GM12878 (cell line): ENCODE data around the gene SCAF8. TPM values are rescaled to one million over a fixed set of nuclear protein-coding genes. Genes with fewer than 3 reads are reported as not detected.

ENCODE experiments used
- ATAC-seq: fragments of 200-7000 bp; cut with Tn5 transposase; 3 replicates; pipeline ENCODE4 v1.9.1; 2020; ENCODE audit warnings: mild to moderate bottlenecking, moderate library complexity
- BruUV-seq: library from RNA; stranded (reverse); fragments of 400-500 nt; replicated peaks from 2 replicates; lab custom pipeline; 2021; lab: Mats Ljungman, UMichigan
- CTCF ChIA-PET: fragments of 300-600 bp; sonication (Branson Sonifier 250); formaldehyde crosslinking; extraction: SDS; loops from one replicate; lab custom pipeline; 2021; ENCODE audit warnings: inconsistent platforms; lab: Yijun Ruan, JAX
- POLR2A ChIA-PET: fragments of 350-600 bp; formaldehyde crosslinking; extraction: SDS; loops from one replicate; lab custom pipeline; 2021; ENCODE audit warnings: inconsistent platforms; lab: Charles Lee
- RAD21 ChIA-PET: fragments of 300-600 bp; sonication (Branson Sonifier 250); formaldehyde crosslinking; loops from one replicate; lab custom pipeline; 2023; ENCODE audit warnings: antibody characterized with exemption; ENCODE audit not compliant: unreplicated experiment; lab: Charles Lee
- SMC1A ChIA-PET: fragments of 300-600 bp; sonication (Branson Sonifier 250); formaldehyde crosslinking; loops from one replicate; lab custom pipeline; 2023; ENCODE audit not compliant: unreplicated experiment, uncharacterized antibody; lab: Charles Lee
- DNase-seq: peaks from one replicate; pipeline ENCODE4 v3.0.0-alpha.2; 2011; ENCODE audit warnings: low read depth, low spot score
- FAIRE-seq: peaks from 3 replicates; lab custom pipeline; 2011; peaks lifted over from hg19 to GRCh38; lab: Jason Lieb, UNC
- H2AFZ ChIP-seq: 2 replicates; pipeline ENCODE4 v1.6.0; 2011; ENCODE audit warnings: low read depth, low read length, control low read depth; ENCODE audit not compliant: control insufficient read depth
- H3K27ac ChIP-seq: 2 replicates; pipeline ENCODE4 v1.5.1; 2011; ENCODE audit warnings: control low read depth; ENCODE audit not compliant: control insufficient read depth, insufficient read depth
- H3K27me3 ChIP-seq, 2 experiments: replicated peaks in 1 of 2; 2 replicates each; pipeline versions ENCODE4 v1.6.0 to v1.6.1; 2011; ENCODE audit warnings: low read length in 1 of 2; ENCODE audit not compliant: control insufficient read depth in 2 of 2, insufficient read depth in 2 of 2
- H3K36me3 ChIP-seq, 2 experiments: 2 replicates each; pipeline ENCODE4 v1.5.1; 2011; ENCODE audit warnings: low read length in 1 of 2; ENCODE audit not compliant: control insufficient read depth in 2 of 2, insufficient read depth in 2 of 2
- H3K4me1 ChIP-seq: 2 replicates; pipeline ENCODE4 v1.6.1; 2011; ENCODE audit warnings: mild to moderate bottlenecking, low read length, moderate library complexity, mixed read lengths; ENCODE audit not compliant: control insufficient read depth, insufficient read depth
- H3K4me2 ChIP-seq: 2 replicates; pipeline ENCODE4 v1.6.0; 2011; ENCODE audit warnings: control low read depth; ENCODE audit not compliant: control insufficient read depth, insufficient read depth
- H3K4me3 ChIP-seq: fragments of 200-600 bp; sonication (generic); 2 replicates; pipeline ENCODE4 v1.5.1; 2016
- H3K79me2 ChIP-seq: 2 replicates; pipeline ENCODE4 v1.6.0; 2011; ENCODE audit warnings: low read length; ENCODE audit not compliant: control insufficient read depth, insufficient read depth
- H3K9ac ChIP-seq: 2 replicates; pipeline ENCODE4 v1.8.0; 2011; ENCODE audit warnings: low read length, control low read depth, mixed read lengths; ENCODE audit not compliant: control insufficient read depth, insufficient read depth
- H3K9me3 ChIP-seq: replicated peaks from 3 replicates; pipeline ENCODE4 v1.5.1; 2011; ENCODE audit warnings: mild to moderate bottlenecking, low read length; ENCODE audit not compliant: control insufficient read depth, insufficient read depth
- H4K20me1 ChIP-seq: 2 replicates; pipeline ENCODE4 v1.6.0; 2011; ENCODE audit not compliant: control insufficient read depth, insufficient read depth
- BCLAF1 ChIP-seq: fragments of 450-650 bp; IDR thresholded peaks from 2 replicates; pipeline ENCODE4 v1.6.1; 2017; ENCODE audit warnings: antibody characterized with exemption, mild to moderate bottlenecking, moderate library complexity
- CHD1 ChIP-seq: IDR thresholded peaks from 2 replicates; pipeline ENCODE4 v1.6.1; 2012; ENCODE audit warnings: low read depth, low read length, improper control_type of control experiment
- E2F4 ChIP-seq: IDR thresholded peaks from 2 replicates; pipeline ENCODE4 v1.6.1; 2012; ENCODE audit warnings: low read depth, low read length, improper control_type of control experiment
- HCFC1 ChIP-seq: fragments of 150-350 bp; IDR thresholded peaks from 2 replicates; pipeline ENCODE4 v1.6.1; 2014; ENCODE audit warnings: low read length
- IKZF2 ChIP-seq, 2 experiments: fragments of 450-650 bp; IDR thresholded peaks; 2 replicates each; pipeline ENCODE4 v1.6.1; 2017; ENCODE audit warnings: mild to moderate bottlenecking in 2 of 2, moderate library complexity in 2 of 2
- KAT2A ChIP-seq: conservative IDR thresholded peaks from 2 replicates; pipeline ENCODE4 v1.6.1; 2011; ENCODE audit warnings: low read depth, low read length; ENCODE audit not compliant: control insufficient read depth
- NR2C2 ChIP-seq: IDR thresholded peaks from 2 replicates; pipeline ENCODE4 v1.6.1; 2011; ENCODE audit warnings: borderline replicate concordance, low read depth; ENCODE audit not compliant: control insufficient read depth, insufficient read length
- PBX3 ChIP-seq: IDR thresholded peaks from 2 replicates; pipeline ENCODE4 v1.6.1; 2011; ENCODE audit warnings: mild to moderate bottlenecking, low read depth, low read length, moderate library complexity; ENCODE audit not compliant: insufficient replicate concordance
- RAD21 ChIP-seq: IDR thresholded peaks from 2 replicates; pipeline ENCODE4 v1.6.1; 2011; ENCODE audit warnings: mild to moderate bottlenecking, low read depth, low read length, moderate library complexity; ENCODE audit not compliant: insufficient read depth
- SMARCA5 ChIP-seq: fragments of 450-650 bp; IDR thresholded peaks from 2 replicates; pipeline ENCODE4 v1.6.1; 2017; ENCODE audit warnings: mild to moderate bottlenecking
- SREBF1 ChIP-seq: IDR thresholded peaks from 2 replicates; pipeline ENCODE4 v1.6.1; 2012; ENCODE audit warnings: mild to moderate bottlenecking, low read length
- ZNF274 ChIP-seq: IDR thresholded peaks from one replicate; pipeline ENCODE4 v1.8.0; 2011; ENCODE audit not compliant: insufficient read length, insufficient read depth
- ZNF687 ChIP-seq: fragments of 450-650 bp; IDR thresholded peaks from 2 replicates; pipeline ENCODE4 v1.6.1; 2017; ENCODE audit warnings: mild to moderate bottlenecking, moderate library complexity
- WGBS: methylation state at CpG from one replicate; pipeline ENCODE4 v1.1.6; 2016; ENCODE audit warnings: low lambda C conversion rate; ENCODE audit not compliant: insufficient replicate concordance, insufficient coverage; ENCODE audit errors: missing lambda C conversion rate; 5-methylcytosine and 5-hydroxymethylcytosine counted together
- in situ Hi-C: fragments of 300-500 bp; cut with MboI; formaldehyde crosslinking; loops from 9 replicates; pipeline ENCODE4 v1.14.3; 2018; ENCODE audit warnings: mixed read lengths
- intact Hi-C: fragments of 100-400 bp; cut with micrococcal nuclease; formaldehyde crosslinking; loops from one replicate; pipeline ENCODE4 v1.14.2; 2022; ENCODE audit not compliant: unreplicated experiment
- polyA plus RNA-seq, 11 experiments: library from polyadenylated mRNA; depleted of rRNA in 4 of 11; unstranded in 6 of 11; stranded (reverse) in 5 of 11; fragments of >200 nt; fragmentation: Nextera tagmentation in 4 of 11; fragmentation: Illumina TruSeq in 1 of 11; extraction: Ambion mirVana in 4 of 11; extraction: Trizol in 1 of 11; gene quantifications; 1 replicate in 1 of 11; 2 replicates in 10 of 11; pipeline versions ENCODE4 v1.2.1 to v1.2.3, GENCODE V29; 2011 to 2016; ENCODE audit warnings: inconsistent platforms in 2 of 11, missing spikeins in 2 of 11, low read depth in 1 of 11
- total RNA-seq, 4 experiments: library from RNA; depleted of rRNA in 3 of 4; stranded (reverse); fragments of >200 nt in 3 of 4; fragmentation: Illumina TruSeq in 1 of 4; extraction: Trizol in 1 of 4; gene quantifications; 2 replicates each; pipeline versions ENCODE4 v1.2.1 to v1.2.3, GENCODE V29; 2013 to 2021

The SCAF8 gene
- total and polyA plus RNA-seq, 10 of the 15 experiments (the other 5 are each of a cell fraction or from before 2014, with no cell fraction given): 8.1 to 28.8 (median 15.9) TPM

- TF ChIP-seq ZNF687 (no peak), KAT2A (no peak), ZNF274 (no peak), PBX3 (no peak), SREBF1 (no peak)
These were observed 96.8 kb downstream of the SCAF8 start (continued) for GRCh38 chr6:154829970-154830369.

- Histone ChIP-seq H3K4me2 (no peak overlapping the region), H3K27ac (no peak overlapping the region), H3K36me3 (peaks cover 1 to 18% of the 10 kb centered on the region in 2 experiments), H2AFZ (no peak overlapping the region), H3K27me3 (no peaks in the 10 kb centered on the region), H4K20me1 (no peaks in the 10 kb centered on the region), H3K9ac (no peak overlapping the region), H3K9me3 (no peaks in the 10 kb centered on the region), H3K4me1 (no peaks in the 10 kb centered on the region), H3K4me3 (no peak overlapping the region), H3K79me2 (peaks cover under 1% of the 10 kb centered on the region)
- ChIA-PET RAD21 (no interaction called here), CTCF (interaction anchor here (2.0 kb wide), 1 partner anchor 156 kb away, joined by 6 read pairs; no protein-coding TSS in a partner anchor), SMC1A (interaction anchor here (0.9 to 2.6 kb wide), 2 partner anchors 8 to 25 kb away, joined by 3 to 9 read pairs; no protein-coding TSS in a partner anchor), POLR2A (no interaction called here)
- DNase-seq (no peak), ATAC-seq (no peak), FAIRE-seq (no peak)
- intact Hi-C loops: no loop called here
- in situ Hi-C loops: no loop called here
- no TSS peak for BruUV-seq
- 96% methylated on average over 4 of the region's 4 CpGs for WGBS
- TF ChIP-seq IKZF2 (IDR thresholded peaks at IDR 0.05): no peak
- TF ChIP-seq SMARCA5: no peak
- TF ChIP-seq HCFC1: no peak
- no peak for TF ChIP-seq BCLAF1
- TF ChIP-seq NR2C2: no peak
- no peak for TF ChIP-seq CHD1
- no peak for TF ChIP-seq RAD21
- no peak for TF ChIP-seq E2F4
These were observed 97.6 kb downstream of the SCAF8 start for GRCh38 chr6:154830771-154831170.
